GM19467 (cell line): ENCODE results near the gene TELO2.

ENCODE experiments used
- ATAC-seq: cut with Tn5 transposase; IDR thresholded peaks from one replicate; pipeline ENCODE4 v1.9.1; 2021; ENCODE audit warnings: mild to moderate bottlenecking, moderate library complexity; ENCODE audit not compliant: unreplicated experiment

TELO2 gene

DNA sequence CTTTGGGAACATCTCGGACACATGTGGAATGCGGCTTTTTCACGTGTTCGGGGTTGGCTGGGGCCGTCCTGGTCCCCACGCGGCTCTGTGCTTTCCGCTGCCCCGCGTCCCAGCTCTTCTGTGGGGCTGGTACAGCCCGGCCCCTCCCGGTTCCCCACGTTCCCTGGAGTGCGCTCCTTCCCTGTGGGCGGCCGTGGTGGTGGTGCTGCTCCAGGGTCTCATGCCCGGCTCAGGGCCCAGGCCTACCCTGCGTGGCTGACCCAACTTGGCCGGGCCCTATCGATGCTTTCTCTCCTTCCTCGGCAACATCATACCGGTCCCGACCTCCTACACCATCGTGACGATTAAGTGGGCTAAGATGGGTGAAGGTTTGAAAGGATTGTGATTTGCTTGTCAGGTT, 3.3 kb downstream of the TELO2 start:
- no peak for ATAC-seq

DNA sequence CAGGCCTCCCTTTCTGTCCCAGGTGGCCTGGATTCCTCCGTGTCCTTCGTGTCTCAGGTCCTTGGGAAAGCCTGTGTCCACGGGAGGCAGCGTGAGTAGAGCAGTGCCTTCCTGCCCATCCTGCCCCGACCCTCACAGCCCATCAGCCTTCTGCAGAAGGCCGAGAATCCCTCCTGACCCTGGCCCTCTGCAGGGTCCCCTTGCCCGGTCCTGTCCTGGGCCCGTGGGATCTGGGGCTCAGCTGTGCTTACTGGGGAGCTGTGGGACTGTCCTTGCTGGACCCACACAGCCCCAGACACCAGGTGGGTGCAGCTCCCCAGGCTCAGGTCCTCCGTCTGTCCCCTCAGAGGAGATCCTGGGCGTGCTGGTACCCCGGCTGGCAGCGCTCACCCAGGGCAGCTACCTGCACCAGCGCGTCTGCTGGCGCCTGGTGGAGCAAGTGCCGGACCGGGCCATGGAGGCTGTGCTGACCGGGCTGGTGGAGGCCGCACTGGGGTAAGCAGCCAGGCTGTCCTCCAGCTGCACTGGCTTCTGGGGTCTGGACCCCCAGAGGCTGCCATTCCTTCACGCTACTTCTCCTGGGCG, 3.9 kb downstream of the TELO2 start:
- ATAC-seq = no peak

GRCh38 chr16:1498899-1499676, 5.9 kb downstream of the TELO2 start:
- ATAC-seq = no peak

GRCh38 chr16:1499756-1500464, 6.8 kb downstream of the TELO2 start:
- no peak for ATAC-seq

GRCh38 chr16:1500465-1501150, 7.4 kb downstream of the TELO2 start:
- no peak for ATAC-seq

GRCh38 chr16:1501630-1502029, 8.5 kb downstream of the TELO2 start:
- ATAC-seq = no peak

- ATAC-seq = no peak
Observed at GRCh38 chr16:1502092-1503004, 9.2 kb downstream of the TELO2 start.

GRCh38 chr16:1503110-1503955, 10.2 kb downstream of the TELO2 start:
- no peak for ATAC-seq

DNA sequence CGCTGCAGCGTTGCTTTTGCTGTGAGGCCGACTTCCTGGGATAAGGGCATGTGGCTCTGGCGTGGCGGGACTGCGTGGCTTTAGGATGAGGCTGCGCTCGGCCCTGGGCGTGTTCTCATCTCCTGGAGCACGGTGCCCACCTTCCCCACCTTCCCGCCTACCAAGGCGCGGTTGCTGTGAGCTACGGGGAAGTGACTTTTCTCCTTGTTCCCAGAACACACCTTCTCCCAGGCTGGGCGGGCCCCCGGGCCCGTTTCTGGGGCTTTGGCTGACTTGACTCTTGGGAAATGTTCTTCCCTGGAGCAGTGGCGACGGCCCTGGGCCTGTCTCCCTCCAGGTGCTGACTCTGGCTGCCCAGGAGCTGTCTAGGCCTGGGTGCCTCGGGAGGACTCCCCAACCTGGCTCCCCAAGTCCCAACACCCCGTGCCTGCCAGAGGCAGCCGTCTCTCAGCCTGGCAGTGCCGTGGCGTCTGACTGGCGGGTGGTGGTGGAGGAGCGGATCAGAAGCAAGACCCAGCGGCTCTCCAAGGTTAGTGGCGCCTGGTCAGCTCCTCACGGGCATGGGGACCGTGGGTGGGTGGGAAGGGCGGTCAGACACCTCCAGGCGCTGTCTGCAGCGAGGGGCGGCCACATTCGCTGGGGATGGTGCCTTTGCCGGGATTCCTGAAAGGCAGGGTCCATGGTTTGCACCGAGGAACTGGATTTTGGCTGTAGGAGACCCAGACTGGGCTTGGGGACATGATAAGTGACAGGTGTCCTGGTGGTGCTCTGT, 12.1 kb downstream of the TELO2 start:
- ATAC-seq = no peak

- ATAC-seq = no peak
Observed at GRCh38 chr16:1505912-1506311, 12.8 kb downstream of the TELO2 start.

GRCh38 chr16:1506494-1507213, 13.5 kb downstream of the TELO2 start:
- no peak for ATAC-seq

GRCh38 chr16:1508494-1509187, 15.5 kb downstream of the TELO2 start:
- ATAC-seq = no peak

GRCh38 chr16:1509307-1510221, 16.4 kb downstream of the TELO2 start:
- no peak for ATAC-seq

- ATAC-seq = no peak
Observed at GRCh38 chr16:1510272-1510671, 17.1 kb downstream of the TELO2 start.

GRCh38 chr16:1510941-1511351, 17.8 kb downstream of the TELO2 start:
- no peak for ATAC-seq
